ENCODE measurements around the gene PIP4P1. TPM values are rescaled to one million over a fixed set of nuclear protein-coding genes. Genes with fewer than 3 reads are reported as not detected.

PIP4P1 gene
- total and polyA plus RNA-seq, 9 of the 15 experiments (the other 6 are each of a cell fraction or from before 2014, with no cell fraction given): 5.3 to 20.9 (median 10.7) TPM

GRCh38 chr14:20435582-20436362 lies 25.5 kb downstream of the PIP4P1 start, which contains the start of gene KLHL33:
KLHL33 (minus strand) TSS chr14:20436166; CDS start chr14:20435811, 355 bp downstream.
- ChIA-PET POLR2A (interaction anchor here (0.8 kb wide), 1 partner anchor 10 kb away, joined by 5 read pairs; no protein-coding TSS in a partner anchor), CTCF (ENCODE audit: low intra/inter-chr PET ratio) (no interaction called here)
- Histone ChIP-seq H3K36me3 (ENCODE audit: control insufficient read depth, insufficient read depth, low read length) (no peaks in the 10 kb centered on the region), H3K4me3 (no peak within 1 kb of the TSS), H3K9me1 (ENCODE audit: control insufficient read depth, insufficient read depth, low read length) (no peaks in the 10 kb centered on the region), H3K9me3 (replicated peaks; ENCODE audit: control insufficient read depth, insufficient read depth, low read depth, low read length) (no peaks in the 10 kb centered on the region), H2AFZ (ENCODE audit: low read depth, low read length) (no peak within 1 kb of the TSS), H3K9ac (ENCODE audit: insufficient read depth in 1 of 2, low read depth in 2 of 2, low read length in 2 of 2) (no peak within 1 kb of the TSS), H3K79me2 (ENCODE audit: control insufficient read depth, insufficient read depth, low read length) (no peaks in the 10 kb centered on the region), H3K4me2 (ENCODE audit: insufficient read depth, low read length) (no peak within 1 kb of the TSS), H3K27me3 (ENCODE audit: control insufficient read depth in 2 of 2, insufficient read depth in 2 of 2, low read length in 2 of 2) (no peaks in the 10 kb centered on the region), H4K20me1 (replicated peaks; ENCODE audit: control insufficient read depth, insufficient read depth, low read length) (no peaks in the 10 kb centered on the region), H3K27ac (ENCODE audit: extremely low read depth, low read depth, low read length) (no peak within 1 kb of the TSS), H3K4me1 (replicated peaks in 1 of 2; ENCODE audit: control insufficient read depth in 2 of 2, insufficient read depth in 2 of 2, low read length in 2 of 2) (peaks cover 2 to 7% of the 10 kb centered on the region in 2 experiments; a peak in 3 of 5 replicates)
- 50% methylated on average over 13 of the region's 17 CpGs for WGBS (ENCODE audit: insufficient coverage, low coverage, missing lambda C conversion rate)
- ATAC-seq: no peak; the same call in 1 of the 3 replicates
- DNase-seq (ENCODE audit: extremely low read depth in 1 of 4, low spot score in 3 of 4): no peak
- in situ Hi-C loops (cut with MboI): no loop called here
- TF ChIP-seq TAF7 (tag; IDR thresholded peaks at IDR 0.05) (no peak), DPF2 (IDR thresholded peaks at IDR 0.05) (no peak), SMARCC2 (IDR thresholded peaks at IDR 0.05; ENCODE audit: low read depth) (no peak), ARID2 (IDR thresholded peaks at IDR 0.05) (no peak), GMEB1 (CRISPR knock-in tag; IDR thresholded peaks at IDR 0.05) (no peak), HOXB6 (CRISPR knock-in tag; IDR thresholded peaks at IDR 0.05; ENCODE audit: borderline replicate concordance) (no peak), SIN3B (IDR thresholded peaks at IDR 0.05; ENCODE audit: low read depth) (no peak), TRIM28 (IDR thresholded peaks at IDR 0.05) (no peak), NFATC3 (IDR thresholded peaks at IDR 0.05) (no peak), NCOA4 (IDR thresholded peaks at IDR 0.05; ENCODE audit: partially characterized antibody) (no peak), ZNF766 (CRISPR knock-in tag; conservative IDR thresholded peaks at IDR 0.05) (no peak), MAFK (IDR thresholded peaks at IDR 0.05; ENCODE audit: low read length) (no peak), E2F4 (CRISPR knock-in tag; IDR thresholded peaks at IDR 0.05; ENCODE audit: low read depth) (no peak), NKRF (IDR thresholded peaks at IDR 0.05; ENCODE audit: borderline replicate concordance) (no peak)
- BruUV-seq (replicated peaks): no TSS peak
- intact Hi-C loops (cut with micrococcal nuclease): no loop called here
- no peak for FAIRE-seq
